DND-41 (cell line): ENCODE measurements around the gene AHSP.

Experiments
- CTCF ChIP-seq: IDR thresholded peaks from 2 replicates; pipeline ENCODE4 v1.5.1; 2012; ENCODE audit warnings: borderline replicate concordance, low read length, moderate library complexity, mild to moderate bottlenecking; ENCODE audit not compliant: poor library complexity, severe bottlenecking; ENCODE audit errors: extremely low read depth
- EZH2 ChIP-seq: IDR thresholded peaks from 3 replicates; pipeline ENCODE4 v1.6.1; 2012; ENCODE audit warnings: borderline replicate concordance, low read depth, mild to moderate bottlenecking, moderate library complexity, low read length, inconsistent platforms; ENCODE audit not compliant: severe bottlenecking

- TF ChIP-seq CTCF: no peak
- no peak for TF ChIP-seq EZH2
Observed at GRCh38 chr16:31568577-31569359, 41.1 kb downstream of the AHSP start.
